ENCODE data around the gene SIL1.
"Not testable (repeated sequence)": the region's sequence is repeated elsewhere in the genome, so short reads cannot be mapped to it uniquely, and the experiment has no call there.

SIL1 gene

GRCh38 chr5:139141446-139142204, 56.5 kb downstream of the SIL1 start:
- DNase-seq (ENCODE audit: low read depth in 2 of 2) = no peak

DNA sequence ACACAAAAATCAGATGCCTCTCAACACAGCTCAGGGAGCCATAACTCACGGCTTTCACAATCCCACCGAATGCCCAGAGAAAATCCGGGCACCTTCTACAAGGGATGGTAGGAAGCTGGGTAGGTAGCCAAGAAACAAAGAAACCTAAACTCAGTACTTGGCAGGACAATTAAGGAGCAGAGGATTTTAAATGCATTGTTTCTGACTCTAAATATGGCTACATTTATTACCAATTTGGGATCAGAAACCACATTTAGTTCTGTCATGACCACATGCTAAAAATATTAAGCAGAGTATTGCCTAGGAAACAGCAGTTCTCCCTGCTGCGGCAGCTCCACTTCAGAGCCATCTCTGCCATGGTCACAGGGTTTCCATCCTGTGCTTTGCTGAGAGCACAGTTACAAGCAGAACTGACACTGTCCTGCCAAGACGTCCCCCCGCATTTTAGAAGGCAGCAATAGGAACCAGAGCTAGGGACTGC, 57.5 kb downstream of the SIL1 start:
- no peak for DNase-seq (ENCODE audit: low read depth in 2 of 2)

DNA sequence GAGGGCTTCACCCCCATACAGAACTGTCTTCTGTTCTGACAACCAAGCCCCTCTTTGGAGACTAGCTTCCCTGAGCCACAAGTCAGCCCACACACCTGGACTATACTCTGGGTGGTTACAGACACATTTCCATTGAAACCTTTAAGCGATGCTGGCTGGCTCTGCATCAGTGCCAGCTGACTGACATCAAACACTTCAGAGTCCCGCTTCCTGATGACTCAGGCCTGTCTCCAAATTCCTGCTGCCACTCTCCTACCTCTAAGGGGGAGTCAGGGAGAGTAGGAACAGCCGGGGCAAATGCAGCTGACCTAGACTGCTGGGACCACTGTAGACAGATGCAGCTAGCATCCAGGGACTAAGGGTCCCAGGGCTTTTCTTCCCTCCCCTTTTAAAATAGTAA, 59.4 kb downstream of the SIL1 start:
- no peak for DNase-seq (ENCODE audit: low read depth in 2 of 2)

DNA sequence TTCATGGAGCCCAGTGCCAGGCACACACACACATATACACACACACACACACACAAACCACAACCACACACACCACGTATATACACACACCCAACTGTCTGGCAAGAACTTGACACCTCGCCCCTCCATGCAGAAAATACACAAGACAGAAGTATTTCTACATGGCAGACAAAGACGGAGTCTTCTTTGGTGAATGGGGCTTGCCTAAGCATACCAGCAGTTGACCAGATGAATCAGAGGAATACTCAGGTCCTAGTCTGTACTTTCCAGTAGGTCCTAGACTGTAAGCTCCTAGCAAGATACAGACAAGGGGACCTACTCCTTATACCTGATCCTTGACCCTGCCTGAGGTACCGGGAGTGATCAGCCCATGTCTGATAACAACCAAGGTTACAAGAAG, 60.1 kb downstream of the SIL1 start:
- DNase-seq (ENCODE audit: low read depth in 2 of 2) = no peak

DNA sequence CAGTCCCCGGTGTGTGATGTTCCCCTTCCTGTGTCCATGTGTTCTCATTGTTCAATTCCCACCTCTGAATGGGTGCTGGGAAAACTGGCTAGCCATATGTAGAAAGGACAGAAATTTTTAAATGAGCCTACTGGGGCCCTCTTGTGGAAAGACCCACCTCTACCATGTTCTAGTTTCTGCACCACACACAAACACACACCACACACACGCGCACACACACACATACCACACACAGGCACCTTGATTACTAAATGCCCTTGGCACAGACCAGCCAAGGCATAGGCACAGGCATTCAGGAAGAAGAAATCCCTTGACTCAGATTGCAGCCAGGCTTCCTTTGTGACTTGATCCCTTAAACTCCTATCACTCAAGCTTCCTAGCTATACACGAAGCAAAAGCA, 60.5 kb downstream of the SIL1 start:
- DNase-seq (ENCODE audit: low read depth in 2 of 2) = no peak

- DNase-seq (ENCODE audit: low read depth in 2 of 2) = no peak
These were observed 63.3 kb downstream of the SIL1 start for GRCh38 chr5:139134906-139135305.

GRCh38 chr5:139133282-139133681, 64.9 kb downstream of the SIL1 start:
- DNase-seq (ENCODE audit: low read depth in 2 of 2) = no peak

DNA sequence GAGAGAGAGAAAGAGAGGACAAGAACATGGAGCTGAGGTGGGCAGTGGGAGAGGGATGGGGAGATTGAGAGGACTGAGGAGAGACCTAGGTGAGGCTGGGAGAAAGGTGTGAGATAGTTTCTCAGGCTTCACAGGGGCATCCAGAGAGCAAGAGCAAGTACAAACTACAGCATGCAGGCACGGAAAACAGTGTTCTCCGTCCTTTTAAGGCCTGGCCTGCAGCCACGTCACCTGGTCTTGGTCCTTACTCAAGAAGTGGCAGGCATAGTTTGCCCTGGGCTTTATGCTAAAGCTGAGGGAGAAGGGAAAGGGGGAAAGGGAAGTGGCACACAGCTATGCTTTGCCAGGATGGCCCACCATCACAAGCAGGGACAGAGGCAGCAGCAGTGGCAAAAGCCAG, 65.7 kb downstream of the SIL1 start:
- no peak for DNase-seq (ENCODE audit: low read depth in 2 of 2)

DNA sequence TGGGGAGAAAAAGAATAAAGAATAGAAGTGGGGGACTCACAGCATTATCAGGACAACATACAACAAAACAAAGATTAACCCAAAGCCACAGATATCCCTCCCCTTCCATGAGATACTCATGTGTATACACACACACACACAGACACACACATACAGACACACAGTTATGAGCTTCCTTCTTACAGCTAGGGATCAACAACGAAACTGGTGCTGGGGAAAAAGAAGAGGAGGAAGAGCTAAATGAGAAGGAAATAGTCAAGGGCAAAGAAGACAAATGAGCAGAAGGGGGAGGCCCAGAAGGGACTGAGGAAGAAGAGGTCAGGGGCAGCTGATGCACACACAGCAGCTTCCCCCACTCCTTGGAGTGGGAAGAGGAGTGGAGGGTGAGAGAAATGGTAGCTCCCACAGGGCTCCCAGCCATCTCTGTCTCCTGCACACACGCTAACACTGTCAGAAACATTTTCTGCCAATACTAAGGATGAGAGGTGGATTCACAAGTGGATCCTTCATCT, 66.2 kb downstream of the SIL1 start:
- DNase-seq (ENCODE audit: low read depth in 2 of 2) = no peak

- DNase-seq (ENCODE audit: low read depth in 2 of 2) = no peak
These were observed 66.7 kb downstream of the SIL1 start for GRCh38 chr5:139131465-139131864.

- DNase-seq (ENCODE audit: low read depth in 2 of 2) = no peak
These were observed 67.1 kb downstream of the SIL1 start for GRCh38 chr5:139131062-139131461.

- no peak for DNase-seq (ENCODE audit: low read depth in 2 of 2)
These were observed 68.0 kb downstream of the SIL1 start for GRCh38 chr5:139130214-139130613.

GRCh38 chr5:139126711-139127111, 71.5 kb downstream of the SIL1 start:
- no peak for DNase-seq (ENCODE audit: low read depth in 2 of 2)

DNA sequence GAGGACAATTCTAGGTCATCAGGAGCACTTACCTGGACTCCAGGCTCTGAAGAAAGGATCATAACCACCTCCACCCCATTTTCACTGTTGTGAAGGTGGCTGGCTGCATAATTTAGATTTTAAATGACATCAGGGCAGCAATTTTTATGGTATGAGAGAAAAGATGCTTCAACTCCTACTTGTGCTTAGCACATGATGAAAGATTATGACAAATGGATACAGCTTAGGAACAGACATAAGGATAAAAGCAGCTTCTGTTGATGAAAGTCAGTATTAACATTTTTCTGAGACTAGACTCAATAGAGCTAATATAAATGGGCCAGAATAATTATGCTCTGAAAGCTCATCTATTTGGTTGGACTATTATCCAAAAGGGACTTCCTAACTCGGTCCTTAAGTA, 72.2 kb downstream of the SIL1 start:
- DNase-seq (ENCODE audit: low read depth in 2 of 2) = no peak

DNA sequence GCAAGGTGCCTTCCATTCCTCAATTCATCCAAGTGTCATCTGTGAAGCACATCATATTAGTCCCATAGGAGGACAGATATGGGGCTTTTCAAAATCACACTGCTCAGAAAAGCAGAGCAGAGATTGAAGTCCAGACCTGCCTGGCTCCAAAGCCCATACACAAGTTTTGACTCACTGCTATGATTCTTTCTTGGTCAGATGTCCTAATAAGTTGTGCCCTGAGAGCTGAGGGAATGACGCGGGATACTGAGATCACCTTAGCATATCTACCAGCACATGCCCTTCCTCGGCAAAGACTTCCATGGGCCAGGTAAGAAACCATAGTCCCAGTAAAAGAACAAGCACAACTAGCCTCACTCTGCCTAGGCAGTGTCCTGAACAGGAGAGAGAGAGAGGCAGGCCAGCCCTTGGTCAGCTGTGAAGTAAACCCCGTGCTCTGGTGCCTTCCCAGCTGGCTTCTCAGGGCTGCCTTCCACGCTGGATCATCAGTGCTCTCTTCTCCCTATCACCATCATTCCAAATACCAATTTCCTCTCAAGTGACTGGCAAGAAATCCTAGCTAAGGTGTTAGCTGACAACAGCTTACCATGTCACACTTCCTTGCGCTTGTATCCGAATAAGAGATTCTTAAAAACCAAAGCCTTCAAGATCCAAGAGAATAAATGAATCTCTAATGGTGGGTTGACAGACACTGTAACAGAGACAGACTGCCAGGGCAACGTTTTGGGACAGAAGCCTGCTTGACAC, 73.2 kb downstream of the SIL1 start:
- DNase-seq (ENCODE audit: low read depth in 2 of 2) = no peak

DNA sequence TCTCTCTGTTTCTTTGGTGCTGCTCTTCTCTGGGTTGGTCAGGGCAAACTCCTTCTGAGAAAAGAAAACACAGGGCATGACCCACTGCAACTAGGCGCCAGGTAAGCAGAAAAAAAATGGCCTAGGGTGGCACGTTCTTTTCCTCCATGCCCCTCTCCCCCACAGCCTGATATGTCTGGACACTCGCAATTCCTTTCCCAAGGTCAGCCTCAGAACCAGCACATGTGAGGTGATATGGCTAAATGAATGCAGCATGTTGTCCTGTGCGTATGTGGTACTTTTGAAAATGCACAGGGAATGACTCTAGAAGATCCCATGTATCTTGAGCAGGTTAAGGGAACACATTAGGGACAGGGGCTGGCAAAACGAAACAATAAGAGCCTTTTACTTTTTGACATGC, 77.0 kb downstream of the SIL1 start:
- DNase-seq (ENCODE audit: low read depth in 2 of 2) = no peak

DNA sequence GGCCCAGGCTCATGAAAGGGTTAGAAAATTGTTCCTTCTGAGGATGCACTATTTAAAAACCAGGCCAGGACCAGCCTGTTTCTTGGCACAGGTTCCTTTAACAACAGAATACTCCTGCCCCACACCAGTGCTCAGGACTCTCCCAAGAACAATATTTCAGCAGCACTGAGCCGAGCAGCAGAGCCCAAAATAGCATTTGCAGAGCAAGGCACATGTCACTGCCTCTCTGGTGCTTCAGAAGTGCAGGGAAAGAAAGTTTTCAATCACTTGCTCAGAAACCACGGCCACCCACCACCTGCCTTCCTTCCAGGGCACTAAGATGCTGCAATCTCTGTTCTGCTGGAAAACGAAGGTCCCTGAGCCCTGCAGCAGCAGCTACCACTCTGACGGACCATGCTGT, 77.6 kb downstream of the SIL1 start:
- no peak for DNase-seq (ENCODE audit: low read depth in 2 of 2)

DNA sequence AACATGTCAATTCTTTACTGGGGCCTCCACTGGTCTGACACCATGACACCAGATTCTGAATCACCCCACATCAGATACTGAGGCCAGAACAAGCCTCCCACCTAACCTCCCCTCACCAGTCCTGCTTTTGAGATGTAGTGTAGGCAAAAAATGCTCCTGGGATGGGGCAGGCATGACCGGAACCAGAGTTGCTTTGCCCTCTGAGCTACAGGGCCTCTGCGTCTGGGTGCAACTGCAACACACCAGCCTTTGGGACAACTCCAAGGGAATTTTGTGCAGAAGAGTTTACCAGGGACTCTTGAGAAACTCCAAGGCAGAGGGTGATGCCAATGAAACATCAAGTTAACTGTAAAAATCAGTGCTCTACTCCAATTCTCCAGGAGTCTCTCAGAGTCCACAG, 79.4 kb downstream of the SIL1 start:
- no peak for DNase-seq (ENCODE audit: low read depth in 2 of 2)

DNA sequence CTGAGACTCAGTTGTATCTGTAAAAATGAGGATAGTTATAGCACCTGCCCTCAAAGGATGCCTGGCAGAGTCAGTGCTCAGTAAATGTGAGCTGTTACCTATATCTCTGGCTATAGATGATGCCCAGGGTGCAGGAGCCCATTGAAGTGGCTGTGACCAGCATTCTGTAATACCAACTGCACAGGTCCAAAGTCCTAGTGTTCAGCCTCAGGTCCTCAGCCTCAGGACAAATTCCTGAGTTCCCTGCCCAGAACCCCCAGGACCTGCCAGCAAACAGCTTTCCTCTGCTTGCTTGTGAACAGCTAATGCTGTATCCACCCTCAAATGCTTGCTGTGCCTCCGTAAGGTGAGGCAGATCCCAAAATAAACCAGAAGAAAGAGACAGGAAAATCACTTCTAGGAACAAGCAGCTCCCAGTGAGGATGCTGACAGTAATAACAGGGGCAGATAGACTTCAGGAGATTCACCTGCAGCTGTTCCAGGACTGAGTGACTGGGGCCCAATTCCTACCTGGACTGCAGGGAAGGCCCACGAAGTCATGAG, 80.8 kb downstream of the SIL1 start:
- DNase-seq (ENCODE audit: low read depth in 2 of 2) = no peak

- no peak for DNase-seq (ENCODE audit: low read depth in 2 of 2)
These were observed 82.0 kb downstream of the SIL1 start for GRCh38 chr5:139116100-139116655.

- no peak for DNase-seq (ENCODE audit: low read depth in 2 of 2)
These were observed 84.3 kb downstream of the SIL1 start for GRCh38 chr5:139113892-139114291.

- DNase-seq (ENCODE audit: low read depth in 2 of 2) = not testable (repeated sequence)
These were observed 85.8 kb downstream of the SIL1 start for GRCh38 chr5:139112362-139112761.
